ENCODE measurements around the gene CLIC1.

Gene CLIC1

GRCh38 chr6:31736021-31736767, at the start of gene CLIC1:
Gene CLIC1, minus strand, starts transcription at chr6:31736530. Its CDS starts 230 bp downstream, at chr6:31736300.
- TF ChIP-seq TEAD4 (IDR thresholded peaks at IDR 0.05) (no peak), NFIC (IDR thresholded peaks at IDR 0.05) (no peak), YY1 (IDR thresholded peaks at IDR 0.05; ENCODE audit: low read depth) (peak; percentile 58; the same call in 1 of the 2 replicates), ZBTB7A (IDR thresholded peaks at IDR 0.05; ENCODE audit: low read depth) (no peak), EGR1 (IDR thresholded peaks at IDR 0.05) (no peak), FOXM1 (IDR thresholded peaks at IDR 0.05; ENCODE audit: borderline replicate concordance, low read depth) (no peak), RAD21 (IDR thresholded peaks at IDR 0.05; ENCODE audit: low read depth) (no peak), EP300 (IDR thresholded peaks at IDR 0.05; ENCODE audit: borderline replicate concordance) (no peak), MAX (IDR thresholded peaks at IDR 0.05) (peak; percentile 83), TAF1 (IDR thresholded peaks at IDR 0.05; ENCODE audit: low read depth) (peak; percentile 71)
- TF ChIP-seq, protein P1, sequence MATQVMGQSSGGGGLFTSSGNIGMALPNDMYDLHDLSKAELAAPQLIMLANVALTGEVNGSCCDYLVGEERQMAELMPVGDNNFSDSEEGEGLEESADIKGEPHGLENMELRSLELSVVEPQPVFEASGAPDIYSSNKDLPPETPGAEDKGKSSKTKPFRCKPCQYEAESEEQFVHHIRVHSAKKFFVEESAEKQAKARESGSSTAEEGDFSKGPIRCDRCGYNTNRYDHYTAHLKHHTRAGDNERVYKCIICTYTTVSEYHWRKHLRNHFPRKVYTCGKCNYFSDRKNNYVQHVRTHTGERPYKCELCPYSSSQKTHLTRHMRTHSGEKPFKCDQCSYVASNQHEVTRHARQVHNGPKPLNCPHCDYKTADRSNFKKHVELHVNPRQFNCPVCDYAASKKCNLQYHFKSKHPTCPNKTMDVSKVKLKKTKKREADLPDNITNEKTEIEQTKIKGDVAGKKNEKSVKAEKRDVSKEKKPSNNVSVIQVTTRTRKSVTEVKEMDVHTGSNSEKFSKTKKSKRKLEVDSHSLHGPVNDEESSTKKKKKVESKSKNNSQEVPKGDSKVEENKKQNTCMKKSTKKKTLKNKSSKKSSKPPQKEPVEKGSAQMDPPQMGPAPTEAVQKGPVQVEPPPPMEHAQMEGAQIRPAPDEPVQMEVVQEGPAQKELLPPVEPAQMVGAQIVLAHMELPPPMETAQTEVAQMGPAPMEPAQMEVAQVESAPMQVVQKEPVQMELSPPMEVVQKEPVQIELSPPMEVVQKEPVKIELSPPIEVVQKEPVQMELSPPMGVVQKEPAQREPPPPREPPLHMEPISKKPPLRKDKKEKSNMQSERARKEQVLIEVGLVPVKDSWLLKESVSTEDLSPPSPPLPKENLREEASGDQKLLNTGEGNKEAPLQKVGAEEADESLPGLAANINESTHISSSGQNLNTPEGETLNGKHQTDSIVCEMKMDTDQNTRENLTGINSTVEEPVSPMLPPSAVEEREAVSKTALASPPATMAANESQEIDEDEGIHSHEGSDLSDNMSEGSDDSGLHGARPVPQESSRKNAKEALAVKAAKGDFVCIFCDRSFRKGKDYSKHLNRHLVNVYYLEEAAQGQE (IDR thresholded peaks at IDR 0.05; ENCODE audit: low read depth), result no peak

DNA sequence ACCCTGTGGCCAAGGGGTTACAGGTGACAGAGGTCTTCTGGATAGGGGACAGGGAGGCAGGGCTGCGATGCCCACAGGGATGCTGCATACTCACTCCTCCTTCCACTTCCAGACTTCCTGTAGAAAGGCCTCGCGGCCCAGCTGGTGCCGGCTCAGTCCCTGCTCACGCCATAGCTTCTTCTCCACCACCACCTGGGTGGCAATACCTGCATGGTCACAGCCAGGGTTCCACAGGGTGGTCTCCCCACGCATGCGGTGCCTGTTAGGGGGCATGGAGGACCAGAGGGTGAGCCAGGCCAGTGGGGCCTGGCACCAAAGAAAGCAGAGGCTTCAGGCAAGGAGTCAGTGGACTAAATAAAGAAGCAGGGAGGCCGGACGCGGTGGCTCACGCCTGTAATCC, 49.1 kb upstream of the CLIC1 start:
- TF ChIP-seq TCF12 (IDR thresholded peaks at IDR 0.05; ENCODE audit: low read depth), result no peak
- no peak for TF ChIP-seq ZBTB7A (IDR thresholded peaks at IDR 0.05; ENCODE audit: low read depth)
- TF ChIP-seq, protein P1 (IDR thresholded peaks at IDR 0.05; ENCODE audit: low read depth), result no peak
- TF ChIP-seq FOXM1 (IDR thresholded peaks at IDR 0.05; ENCODE audit: borderline replicate concordance, low read depth), result no peak
- TF ChIP-seq CEBPB (IDR thresholded peaks at IDR 0.05), result no peak
- TF ChIP-seq NFIC (IDR thresholded peaks at IDR 0.05), result no peak
- TF ChIP-seq YY1 (IDR thresholded peaks at IDR 0.05; ENCODE audit: low read depth), result no peak
- TF ChIP-seq, protein P2, sequence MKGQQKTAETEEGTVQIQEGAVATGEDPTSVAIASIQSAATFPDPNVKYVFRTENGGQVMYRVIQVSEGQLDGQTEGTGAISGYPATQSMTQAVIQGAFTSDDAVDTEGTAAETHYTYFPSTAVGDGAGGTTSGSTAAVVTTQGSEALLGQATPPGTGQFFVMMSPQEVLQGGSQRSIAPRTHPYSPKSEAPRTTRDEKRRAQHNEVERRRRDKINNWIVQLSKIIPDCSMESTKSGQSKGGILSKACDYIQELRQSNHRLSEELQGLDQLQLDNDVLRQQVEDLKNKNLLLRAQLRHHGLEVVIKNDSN (IDR thresholded peaks at IDR 0.05), result no peak
- TF ChIP-seq EGR1 (IDR thresholded peaks at IDR 0.05), result no peak
- TF ChIP-seq CREB1 (IDR thresholded peaks at IDR 0.05; ENCODE audit: low read depth), result no peak
- TF ChIP-seq MAX (IDR thresholded peaks at IDR 0.05), result no peak
- no peak for TF ChIP-seq RAD21 (IDR thresholded peaks at IDR 0.05; ENCODE audit: low read depth)
- no peak for TF ChIP-seq TAF1 (IDR thresholded peaks at IDR 0.05; ENCODE audit: low read depth)
- no peak for TF ChIP-seq EP300 (IDR thresholded peaks at IDR 0.05; ENCODE audit: borderline replicate concordance)
- no peak for TF ChIP-seq TEAD4 (IDR thresholded peaks at IDR 0.05)

DNA sequence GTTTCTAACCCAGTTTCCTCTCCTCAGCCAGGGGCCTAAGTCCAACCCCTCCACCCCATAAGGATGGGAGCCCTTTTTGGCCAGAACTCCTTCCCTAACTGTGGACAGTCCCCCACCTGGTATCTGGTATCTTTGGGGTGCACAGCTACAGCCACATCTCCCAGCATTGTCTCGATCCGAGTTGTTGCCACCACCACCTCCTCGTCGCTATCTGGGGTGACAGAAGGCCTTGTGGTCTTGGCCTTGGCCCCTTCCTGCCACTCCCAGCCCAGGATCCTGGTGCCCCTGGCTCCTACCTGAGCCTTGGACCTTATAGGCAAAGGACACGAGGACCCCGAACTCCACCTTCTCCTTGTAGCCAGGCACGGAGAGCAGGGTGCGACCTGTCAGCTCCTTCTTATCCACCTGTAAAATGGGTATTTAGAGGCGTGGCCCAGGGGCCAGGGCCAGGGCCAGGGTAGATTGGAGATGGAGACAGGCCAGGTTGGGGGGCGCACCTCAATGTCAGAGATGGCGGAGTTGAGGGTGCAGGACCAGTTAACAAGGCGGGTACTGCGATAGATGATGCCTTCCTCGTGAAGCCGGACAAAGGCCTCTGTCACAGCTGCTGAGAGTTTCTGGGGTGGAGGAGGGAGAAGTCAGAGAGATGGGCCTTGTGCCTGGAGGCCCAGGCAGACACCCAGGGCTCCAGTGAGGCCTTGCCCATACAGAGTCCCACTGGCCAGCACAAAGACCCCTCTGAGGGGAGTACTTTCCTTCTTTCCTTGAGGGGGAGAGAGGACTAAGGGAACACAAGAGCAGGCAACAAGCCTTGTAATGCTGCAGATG, 48.0 kb upstream of the CLIC1 start:
- TF ChIP-seq FOXM1 (IDR thresholded peaks at IDR 0.05; ENCODE audit: borderline replicate concordance, low read depth) (no peak), CREB1 (IDR thresholded peaks at IDR 0.05; ENCODE audit: low read depth) (no peak), EGR1 (IDR thresholded peaks at IDR 0.05) (no peak), NFIC (IDR thresholded peaks at IDR 0.05) (no peak), YY1 (IDR thresholded peaks at IDR 0.05; ENCODE audit: low read depth) (no peak), TEAD4 (IDR thresholded peaks at IDR 0.05) (no peak), EP300 (IDR thresholded peaks at IDR 0.05; ENCODE audit: borderline replicate concordance) (no peak), RAD21 (IDR thresholded peaks at IDR 0.05; ENCODE audit: low read depth) (no peak), ZBTB7A (IDR thresholded peaks at IDR 0.05; ENCODE audit: low read depth) (no peak), TCF12 (IDR thresholded peaks at IDR 0.05; ENCODE audit: low read depth) (no peak), MAX (IDR thresholded peaks at IDR 0.05) (no peak)
- TF ChIP-seq, protein P1 (IDR thresholded peaks at IDR 0.05; ENCODE audit: low read depth), result no peak
- TF ChIP-seq, protein P2 (IDR thresholded peaks at IDR 0.05), result no peak
